HG03432 (cell line): Measurements from ENCODE around the gene SLC27A6.
A peak's percentile ranks its signal among the peaks of the same experiment; 100 is the strongest.

Experiments
- ATAC-seq: cut with Tn5 transposase; IDR thresholded peaks from one replicate; pipeline ENCODE4 v1.9.1; 2021; ENCODE audit warnings: mild to moderate bottlenecking, moderate library complexity; ENCODE audit not compliant: unreplicated experiment

SLC27A6 gene

DNA sequence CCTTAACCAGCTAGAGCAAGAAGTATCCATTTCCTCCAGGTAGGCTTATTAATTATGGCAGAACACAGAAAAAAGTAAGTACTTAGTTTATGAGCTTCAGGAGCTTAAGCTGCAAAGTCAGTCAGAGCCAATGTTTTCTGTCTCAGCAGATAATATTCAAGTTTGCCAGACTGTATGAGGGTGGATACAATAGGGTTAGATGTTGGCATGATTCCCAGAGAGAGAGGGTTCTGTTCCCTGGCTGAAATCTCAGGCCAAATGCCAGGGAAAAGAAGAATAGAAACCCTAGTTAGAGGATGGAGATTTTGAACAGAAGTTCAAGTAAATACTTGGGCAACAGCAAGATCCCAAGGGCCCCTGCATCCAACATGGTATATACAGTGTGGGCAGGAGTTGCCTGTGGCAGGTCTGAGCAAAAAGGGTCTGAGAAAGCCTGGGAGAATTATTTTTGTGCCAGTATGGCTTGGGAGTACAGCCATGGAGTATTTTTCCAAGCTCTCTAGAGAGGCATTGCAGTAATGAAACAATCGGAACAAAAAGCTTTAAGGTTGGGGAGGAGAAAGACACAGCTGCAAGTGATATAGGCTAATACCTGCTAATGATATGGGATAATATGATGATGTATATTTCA is 98.3 kb downstream of the SLC27A6 start:
- ATAC-seq, result no peak

DNA sequence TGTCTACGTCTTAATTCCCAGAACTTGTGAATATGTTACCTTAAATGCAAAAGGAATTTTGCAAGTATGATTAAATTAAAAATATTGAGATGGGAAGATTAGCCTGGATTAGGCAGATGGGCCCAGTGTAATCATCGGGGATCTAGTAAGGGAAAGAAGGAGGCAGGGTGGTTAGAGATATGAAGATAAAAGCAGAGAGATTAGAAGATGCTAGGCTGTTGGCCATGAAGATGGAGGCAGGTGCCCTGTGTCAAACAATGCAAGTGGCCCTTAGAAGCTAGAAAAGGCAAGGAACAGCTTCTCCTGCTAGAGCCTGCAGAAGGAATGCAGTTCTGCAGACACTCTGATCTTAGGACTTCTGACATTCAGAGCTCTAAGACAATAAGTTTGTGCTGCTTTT is 100.4 kb downstream of the SLC27A6 start:
- ATAC-seq, result no peak

DNA sequence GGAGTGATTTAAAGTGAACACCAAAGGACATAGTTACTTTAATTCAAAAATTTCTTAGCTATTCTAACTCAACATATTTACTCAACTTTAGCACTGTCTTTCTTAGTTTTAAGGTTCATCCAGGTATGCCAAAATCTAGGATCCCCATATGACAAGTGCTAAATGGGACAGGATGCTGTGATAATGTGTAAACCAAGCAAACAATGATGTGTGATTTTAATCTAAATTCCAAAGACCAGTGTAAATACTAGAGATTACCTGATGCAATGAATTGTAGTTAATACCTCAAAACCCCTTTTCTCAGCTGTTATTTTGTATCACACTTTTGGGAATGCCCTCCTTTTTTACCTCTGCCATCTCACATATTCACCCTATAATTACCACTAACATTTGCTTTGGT is 102.5 kb downstream of the SLC27A6 start:
- no peak for ATAC-seq

DNA sequence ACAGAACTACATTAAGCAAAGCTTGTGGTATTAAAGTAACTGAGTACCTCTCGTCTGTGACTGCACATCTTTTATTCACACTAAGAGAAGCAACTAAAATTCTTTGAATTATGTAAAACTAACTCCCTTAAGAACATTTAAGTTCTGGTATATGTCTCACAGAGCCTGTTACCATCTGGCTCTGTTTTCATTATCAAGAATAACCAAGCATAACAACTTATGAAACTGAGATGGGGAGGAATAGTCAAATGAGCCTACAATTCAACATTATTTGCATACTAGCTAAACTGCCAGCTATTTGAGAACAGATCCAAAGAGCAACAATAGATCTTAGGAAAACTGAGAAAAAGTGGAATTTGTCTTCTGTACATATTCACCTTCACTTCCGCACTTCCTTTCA is 104.0 kb downstream of the SLC27A6 start:
- peak; percentile 65 for ATAC-seq

DNA sequence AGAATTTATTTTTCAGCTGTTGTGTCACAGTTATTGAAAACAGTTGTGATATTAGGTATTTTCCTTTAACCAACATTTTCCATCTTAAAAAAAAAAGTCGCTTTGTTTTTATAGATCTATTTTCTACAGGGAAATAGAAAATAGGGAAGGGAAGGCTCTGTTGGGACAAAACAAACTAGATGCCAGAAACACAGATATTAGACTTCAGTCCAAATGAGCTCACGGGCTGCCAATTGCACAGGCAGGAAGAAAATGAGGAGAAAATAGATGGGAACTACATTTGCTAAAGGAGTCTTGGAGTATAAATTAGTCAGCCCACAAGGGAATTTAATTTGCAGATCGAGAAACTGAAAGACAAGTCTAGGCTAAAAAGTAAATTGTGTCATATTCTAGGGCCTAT is 107.8 kb downstream of the SLC27A6 start:
- ATAC-seq, result no peak

- ATAC-seq, result no peak
These were observed 109.6 kb downstream of the SLC27A6 start for GRCh38 chr5:129074903-129075302.

- no peak for ATAC-seq
These were observed 112.3 kb downstream of the SLC27A6 start for GRCh38 chr5:129077433-129078075.

- ATAC-seq, result no peak
These were observed 113.0 kb downstream of the SLC27A6 start for GRCh38 chr5:129078247-129078646.

DNA sequence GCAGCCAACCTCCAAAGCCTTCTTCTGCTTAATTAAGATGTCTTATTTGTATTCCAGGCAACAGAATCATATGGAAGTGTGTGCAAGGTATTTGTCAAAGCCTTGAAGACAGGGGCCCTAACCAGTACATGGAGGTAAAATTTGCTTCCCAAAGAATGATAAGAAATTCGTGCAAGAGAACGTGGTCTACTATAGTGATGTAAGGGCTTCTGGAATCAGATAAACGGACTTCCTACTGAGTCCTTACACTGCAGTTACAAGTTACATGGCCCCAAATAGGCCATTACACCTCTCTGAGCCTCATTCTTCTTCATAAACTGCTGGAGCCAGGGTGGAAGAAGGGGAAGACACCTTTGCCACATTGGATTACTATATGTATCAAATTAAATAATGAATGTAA is 113.4 kb downstream of the SLC27A6 start:
- no peak for ATAC-seq

GRCh38 chr5:129079496-129079895 is 114.2 kb downstream of the SLC27A6 start:
- no peak for ATAC-seq

- no peak for ATAC-seq
These were observed 115.5 kb downstream of the SLC27A6 start for GRCh38 chr5:129080766-129081165.

- no peak for ATAC-seq
These were observed 117.2 kb downstream of the SLC27A6 start for GRCh38 chr5:129082225-129083136.
